ENCODE measurements around the gene RASGRP4. TPM values are rescaled to one million over a fixed set of nuclear protein-coding genes. Genes with fewer than 3 reads are reported as not detected.

The RASGRP4 gene
- total and polyA plus RNA-seq, 10 donors = 1.7 to 59.9 (median 19.5) TPM

DNA sequence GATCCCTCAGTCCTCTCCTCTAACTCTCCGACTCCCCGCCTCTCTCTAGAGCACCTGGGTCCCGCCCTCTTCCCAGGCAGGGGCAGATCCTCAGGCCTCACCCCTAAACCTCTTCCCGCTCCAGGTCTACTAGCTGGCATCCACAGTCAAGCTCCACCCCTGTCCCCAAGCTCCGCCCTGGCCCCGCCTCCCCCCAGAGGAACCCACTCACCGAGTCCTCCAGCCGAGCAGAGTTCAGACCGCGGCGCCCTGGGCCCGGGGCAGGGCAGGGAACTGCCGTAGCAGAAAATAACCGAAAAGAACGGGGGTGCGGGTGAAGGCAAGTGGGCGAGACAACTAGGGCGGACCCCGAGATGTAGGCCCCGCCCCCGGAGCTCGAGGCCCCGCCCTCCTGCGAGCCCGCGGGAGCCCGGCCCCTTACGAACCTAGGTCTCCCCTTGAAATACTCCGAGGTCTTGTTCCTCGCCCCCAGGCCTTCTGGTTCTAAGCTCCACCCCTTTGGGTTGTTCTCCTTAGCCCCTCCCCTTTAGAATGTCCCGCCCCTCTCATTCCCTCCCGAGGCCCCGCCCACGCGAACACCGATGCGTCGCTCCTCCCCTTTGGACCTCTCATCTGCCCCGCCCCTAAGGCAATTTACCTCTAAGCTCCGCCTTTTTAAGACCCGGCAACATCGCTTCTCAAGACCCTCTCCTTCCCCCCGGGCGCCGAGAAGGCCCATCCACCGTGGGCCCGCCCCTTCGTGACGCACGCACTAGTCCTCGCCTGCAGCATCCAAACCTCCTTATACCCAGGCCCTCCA lies 38.3 kb downstream of the RASGRP4 start, which contains the start of gene GGN:
Gene GGN, minus strand, starts transcription at position 485 of the 799 bp plus-strand sequence. CDS start 773 bp downstream, outside the sequence.
- Histone ChIP-seq H3K4me3 (peak within 1 kb of the TSS; percentile 5 to 73 (median 42)), H3K9me3 (no peaks in the 10 kb centered on the region), H3K27ac (peak within 1 kb of the TSS in 3 of 8 donors; percentile 57 to 75 (median 69)), H3K4me1 (peaks cover 30 to 52% (median 42%) of the 10 kb centered on the region in 6 donors), H3K27me3 (replicated peaks in 1 of 7) (peaks cover 0 to 87% (median 48%) of the 10 kb centered on the region in 7 donors), H3K36me3 (peaks cover 0 to 37% (median 23%) of the 10 kb centered on the region in 6 donors)
- no peak for TF ChIP-seq POLR2A (IDR thresholded peaks at IDR 0.05)
- peak; percentile 29 to 67 (median 34) for TF ChIP-seq POLR2AphosphoS5 (IDR thresholded peaks at IDR 0.05)
- TF ChIP-seq, protein P1, sequence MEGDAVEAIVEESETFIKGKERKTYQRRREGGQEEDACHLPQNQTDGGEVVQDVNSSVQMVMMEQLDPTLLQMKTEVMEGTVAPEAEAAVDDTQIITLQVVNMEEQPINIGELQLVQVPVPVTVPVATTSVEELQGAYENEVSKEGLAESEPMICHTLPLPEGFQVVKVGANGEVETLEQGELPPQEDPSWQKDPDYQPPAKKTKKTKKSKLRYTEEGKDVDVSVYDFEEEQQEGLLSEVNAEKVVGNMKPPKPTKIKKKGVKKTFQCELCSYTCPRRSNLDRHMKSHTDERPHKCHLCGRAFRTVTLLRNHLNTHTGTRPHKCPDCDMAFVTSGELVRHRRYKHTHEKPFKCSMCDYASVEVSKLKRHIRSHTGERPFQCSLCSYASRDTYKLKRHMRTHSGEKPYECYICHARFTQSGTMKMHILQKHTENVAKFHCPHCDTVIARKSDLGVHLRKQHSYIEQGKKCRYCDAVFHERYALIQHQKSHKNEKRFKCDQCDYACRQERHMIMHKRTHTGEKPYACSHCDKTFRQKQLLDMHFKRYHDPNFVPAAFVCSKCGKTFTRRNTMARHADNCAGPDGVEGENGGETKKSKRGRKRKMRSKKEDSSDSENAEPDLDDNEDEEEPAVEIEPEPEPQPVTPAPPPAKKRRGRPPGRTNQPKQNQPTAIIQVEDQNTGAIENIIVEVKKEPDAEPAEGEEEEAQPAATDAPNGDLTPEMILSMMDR (IDR thresholded peaks at IDR 0.05 in 8 of 11, conservative IDR thresholded peaks at IDR 0.05 in 3 of 11) = no peak
- 1 to 3% (median 2%) methylated on average over 50 to 51 of the region's 51 CpGs for WGBS, 5 donors
- DNase-seq = peak; percentile 93
- intact Hi-C loops (cut with DNase I; ENCODE audit: low total_unique reads) = no loop called here

GRCh38 chr19:38386971-38387549 lies 39.0 kb downstream of the RASGRP4 start:
- DNase-seq = peak; percentile 85
- Histone ChIP-seq H3K4me3 (peak overlapping the region in 6 of 8 donors; percentile 41 to 73 (median 46)), H3K27ac (peak overlapping the region in 3 of 8 donors; percentile 57 to 75 (median 69)), H3K9me3 (no peaks in the 10 kb centered on the region), H3K4me1 (peaks cover 30 to 52% (median 42%) of the 10 kb centered on the region in 6 donors), H3K27me3 (replicated peaks in 1 of 7) (peaks cover 0 to 84% (median 48%) of the 10 kb centered on the region in 7 donors), H3K36me3 (peaks cover 0 to 44% (median 29%) of the 10 kb centered on the region in 6 donors)
- 3 to 10% (median 5%) methylated on average over 21 to 36 of the region's 36 CpGs for WGBS, 5 donors
- no peak for TF ChIP-seq POLR2A (IDR thresholded peaks at IDR 0.05)
- TF ChIP-seq POLR2AphosphoS5 (IDR thresholded peaks at IDR 0.05) = peak in 1 of 3 donors; percentile 11
- TF ChIP-seq, protein P1 (IDR thresholded peaks at IDR 0.05 in 8 of 11, conservative IDR thresholded peaks at IDR 0.05 in 3 of 11) = no peak
- intact Hi-C loops (cut with DNase I; ENCODE audit: low total_unique reads) = no loop called here

GRCh38 chr19:38386300-38386970 lies 39.6 kb downstream of the RASGRP4 start:
- Histone ChIP-seq H3K27ac (no peak overlapping the region), H3K4me3 (peak overlapping the region in 5 of 8 donors; percentile 41 to 73 (median 49)), H3K4me1 (peaks cover 30 to 52% (median 42%) of the 10 kb centered on the region in 6 donors), H3K36me3 (peaks cover under 1 to 50% (median 36%) of the 10 kb centered on the region in 6 donors), H3K9me3 (no peaks in the 10 kb centered on the region), H3K27me3 (replicated peaks in 1 of 7) (peaks cover 0 to 78% (median 48%) of the 10 kb centered on the region in 7 donors)
- intact Hi-C loops (cut with DNase I; ENCODE audit: low total_unique reads) = no loop called here
- WGBS, 5 donors = 26 to 65% (median 38%) methylated on average over 20 to 61 of the region's 61 CpGs
- no peak for DNase-seq
- TF ChIP-seq, protein P1 (IDR thresholded peaks at IDR 0.05 in 8 of 11, conservative IDR thresholded peaks at IDR 0.05 in 3 of 11) = no peak
- TF ChIP-seq POLR2AphosphoS5 (IDR thresholded peaks at IDR 0.05) = peak in 1 of 3 donors; percentile 21
